IMR-90 (cell line): ENCODE results near the gene WFDC12. TPM values are rescaled to one million over a fixed set of nuclear protein-coding genes. Genes with fewer than 3 reads are reported as not detected.

Experiments used
- ATAC-seq: fragments of 200-7000 bp; cut with Tn5 transposase; 2 replicates; pipeline ENCODE4 v1.9.1; 2020; ENCODE audit warnings: low read depth, mild to moderate bottlenecking, moderate library complexity
- BruUV-seq: library from RNA; stranded (reverse); fragments of 400-500 nt; replicated peaks from 2 replicates; lab custom pipeline; 2021; lab: Mats Ljungman, UMichigan
- CTCF ChIA-PET: fragments of 300-600 bp; formaldehyde crosslinking; extraction: SDS; loops from one replicate; lab custom pipeline; 2021; ENCODE audit warnings: antibody characterized with exemption; lab: Yijun Ruan, JAX
- POLR2A ChIA-PET: fragments of 300-600 bp; sonication (Branson Sonifier 250); formaldehyde crosslinking; loops from one replicate; lab custom pipeline; 2022; ENCODE audit warnings: antibody characterized with exemption; ENCODE audit not compliant: unreplicated experiment; lab: Charles Lee
- DNase-seq: peaks from one replicate; pipeline ENCODE4 v3.0.0; 2013
- H2AFZ ChIP-seq: replicated peaks from 2 replicates; pipeline ENCODE3; 2013; ENCODE audit warnings: low read length, mild to moderate bottlenecking; ENCODE audit not compliant: poor library complexity
- H2AK5ac ChIP-seq: 2 replicates; pipeline ENCODE4 v1.6.1; 2013; ENCODE audit warnings: low read depth, low read length, inconsistent platforms
- H2AK9ac ChIP-seq: replicated peaks from 2 replicates; pipeline ENCODE3; 2013; ENCODE audit warnings: mild to moderate bottlenecking, low read depth, low read length, moderate library complexity; ENCODE audit not compliant: poor library complexity
- H2BK120ac ChIP-seq: 2 replicates; pipeline ENCODE4 v1.6.1; 2013; ENCODE audit warnings: low read depth, low read length, inconsistent platforms
- H2BK15ac ChIP-seq: 3 replicates; pipeline ENCODE4 v1.6.1; 2013; ENCODE audit warnings: low read depth, low read length, inconsistent platforms
- H2BK20ac ChIP-seq: 2 replicates; pipeline ENCODE4 v1.6.1; 2013; ENCODE audit warnings: low read depth, mild to moderate bottlenecking, inconsistent platforms, low read length, moderate library complexity
- H2BK5ac ChIP-seq: 2 replicates; pipeline ENCODE4 v1.6.1; 2013; ENCODE audit warnings: mild to moderate bottlenecking, low read depth, low read length, inconsistent platforms; ENCODE audit not compliant: poor library complexity, severe bottlenecking
- H3K14ac ChIP-seq: replicated peaks from 2 replicates; pipeline ENCODE4 v1.6.1; 2013; ENCODE audit warnings: low read depth, low read length, inconsistent platforms
- H3K18ac ChIP-seq: 2 replicates; pipeline ENCODE4 v1.6.1; 2013; ENCODE audit warnings: low read depth, low read length, control low read depth
- H3K23ac ChIP-seq: 2 replicates; pipeline ENCODE4 v1.6.1; 2013; ENCODE audit warnings: low read depth, low read length, inconsistent platforms
- H3K27ac ChIP-seq: 2 replicates; pipeline ENCODE4 v1.5.1; 2013; ENCODE audit warnings: mild to moderate bottlenecking, control low read depth, low read length; ENCODE audit not compliant: insufficient read depth
- H3K27me3 ChIP-seq: 2 replicates; pipeline ENCODE4 v1.6.1; 2013; ENCODE audit warnings: low read length; ENCODE audit not compliant: control insufficient read depth, insufficient read depth
- H3K36me3 ChIP-seq: 2 replicates; pipeline ENCODE4 v1.6.1; 2013; ENCODE audit warnings: low read length, mixed read lengths; ENCODE audit not compliant: control insufficient read depth, insufficient read depth
- H3K4ac ChIP-seq: 2 replicates; pipeline ENCODE4 v1.6.1; 2013; ENCODE audit warnings: low read depth, low read length, inconsistent platforms
- H3K4me1 ChIP-seq: 2 replicates; pipeline ENCODE4 v1.6.1; 2013; ENCODE audit warnings: low read length, mixed read lengths; ENCODE audit not compliant: control insufficient read depth, insufficient read depth
- H3K4me2 ChIP-seq: 2 replicates; pipeline ENCODE4 v1.6.1; 2013; ENCODE audit warnings: low read depth, mild to moderate bottlenecking, control low read depth, low read length, moderate library complexity
- H3K4me3 ChIP-seq: 2 replicates; pipeline ENCODE4 v1.5.1; 2013; ENCODE audit warnings: low read depth, mild to moderate bottlenecking, control low read depth, low read length, moderate library complexity; ENCODE audit not compliant: insufficient read depth
- H3K56ac ChIP-seq: 2 replicates; pipeline ENCODE4 v1.6.1; 2013; ENCODE audit warnings: low read length, inconsistent platforms; ENCODE audit not compliant: insufficient read depth; ENCODE audit errors: extremely low read depth
- H3K79me1 ChIP-seq, 2 experiments: 2 replicates each; pipeline ENCODE4 v1.6.1; 2013; ENCODE audit warnings: low read length in 2 of 2, inconsistent platforms in 1 of 2, low read depth in 1 of 2
- H3K9ac ChIP-seq: 2 replicates; pipeline ENCODE4 v1.6.1; 2013; ENCODE audit warnings: low read depth, low read length, control low read depth
- H3K9me1 ChIP-seq: 2 replicates; pipeline ENCODE4 v1.6.1; 2013; ENCODE audit warnings: low read length, inconsistent platforms; ENCODE audit not compliant: insufficient read depth
- H3K9me3 ChIP-seq: 2 replicates; pipeline ENCODE4 v1.6.1; 2013; ENCODE audit warnings: low read length; ENCODE audit not compliant: control insufficient read depth, insufficient read depth
- H4K20me1 ChIP-seq: 2 replicates; pipeline ENCODE4 v1.6.1; 2013; ENCODE audit warnings: low read length, inconsistent platforms; ENCODE audit not compliant: insufficient read depth
- H4K5ac ChIP-seq: 2 replicates; pipeline ENCODE4 v1.6.1; 2013; ENCODE audit warnings: mild to moderate bottlenecking, low read depth, low read length, control low read depth
- H4K8ac ChIP-seq, 2 experiments: 2 replicates each; pipeline ENCODE4 v1.6.1; 2013; ENCODE audit warnings: low read depth in 2 of 2, low read length in 2 of 2, control low read depth in 1 of 2, inconsistent platforms in 1 of 2
- H4K91ac ChIP-seq: 2 replicates; pipeline ENCODE4 v1.6.1; 2013; ENCODE audit warnings: low read depth, low read length, inconsistent platforms; ENCODE audit not compliant: insufficient read depth
- CHD1 ChIP-seq: IDR thresholded peaks from 2 replicates; pipeline ENCODE4 v1.6.1; 2012; ENCODE audit warnings: low read depth, low read length, improper control_type of control experiment
- FOS ChIP-seq: fragments of 150-350 bp; IDR thresholded peaks from 2 replicates; pipeline ENCODE4 v1.6.1; 2016; ENCODE audit warnings: low read depth, low read length
- MAFK ChIP-seq: IDR thresholded peaks from 2 replicates; pipeline ENCODE4 v1.6.1; 2012; ENCODE audit warnings: low read depth, low read length, improper control_type of control experiment
- MXI1 ChIP-seq: IDR thresholded peaks from 2 replicates; pipeline ENCODE4 v1.6.1; 2012; ENCODE audit warnings: low read depth, mild to moderate bottlenecking, low read length, moderate library complexity, borderline replicate concordance
- POLR2A ChIP-seq: IDR thresholded peaks from 2 replicates; pipeline ENCODE4 v1.6.1; 2012; ENCODE audit warnings: mild to moderate bottlenecking, low read depth, low read length
- RFX5 ChIP-seq: IDR thresholded peaks from 2 replicates; pipeline ENCODE4 v1.8.0; 2012; ENCODE audit warnings: low read depth, mild to moderate bottlenecking, low read length, moderate library complexity
- SMC3 ChIP-seq: fragments of 150-350 bp; IDR thresholded peaks from 2 replicates; pipeline ENCODE4 v1.6.1; 2016; ENCODE audit warnings: low read depth, mild to moderate bottlenecking, antibody characterized with exemption, low read length, moderate library complexity
- WGBS, 2 experiments: methylation state at CpG; one replicate each; pipeline versions ENCODE4 v1.1.5 to v1.1.7; 2013; ENCODE audit warnings: missing lambda C conversion rate in 2 of 2; ENCODE audit not compliant: insufficient read length in 1 of 2; ENCODE audit errors: extremely low coverage in 2 of 2; 5-methylcytosine and 5-hydroxymethylcytosine counted together
- dilution Hi-C: fragments of 300-500 bp; cut with HindIII; formaldehyde crosslinking; loops from one replicate; pipeline ENCODE4 v1.14.3; 2018; ENCODE audit warnings: low sequenced_read_pairs; ENCODE audit not compliant: unreplicated experiment
- in situ Hi-C: fragments of 300-500 bp; cut with MboI; formaldehyde crosslinking; loops from 3 replicates; pipeline ENCODE4 v1.14.3; 2019; ENCODE audit warnings: low sequenced_read_pairs, inconsistent platforms, mixed read lengths
- intact Hi-C: fragments of 100-400 bp; cut with micrococcal nuclease; formaldehyde crosslinking; loops from 2 replicates; pipeline ENCODE4 v1.10.0; 2022
- polyA plus RNA-seq, 3 experiments: library from polyadenylated mRNA; depleted of rRNA; stranded (reverse); fragments of >200 nt; gene quantifications; 2 replicates each; pipeline ENCODE4 v1.2.3, GENCODE V29; 2012; ENCODE audit warnings: low replicate concordance in 1 of 3
- total RNA-seq: library from RNA; depleted of rRNA; stranded (reverse); fragments of >200 nt; gene quantifications from 2 replicates; pipeline ENCODE4 v1.2.3, GENCODE V29; 2012
- TF ChIP-seq, protein P1 (sequence below): conservative IDR thresholded peaks from 2 replicates; pipeline ENCODE4 v1.5.1; 2012; ENCODE audit warnings: mild to moderate bottlenecking, low read depth, low read length, improper control_type of control experiment
- TF ChIP-seq, protein P2 (sequence below): fragments of 150-350 bp; IDR thresholded peaks from 2 replicates; pipeline ENCODE4 v1.6.1; 2017; ENCODE audit warnings: mild to moderate bottlenecking, antibody characterized with exemption, low read length, low read depth

Gene WFDC12
- total and polyA plus RNA-seq, 2 of the 4 experiments (the other 2 are of a cell fraction) = not detected

DNA sequence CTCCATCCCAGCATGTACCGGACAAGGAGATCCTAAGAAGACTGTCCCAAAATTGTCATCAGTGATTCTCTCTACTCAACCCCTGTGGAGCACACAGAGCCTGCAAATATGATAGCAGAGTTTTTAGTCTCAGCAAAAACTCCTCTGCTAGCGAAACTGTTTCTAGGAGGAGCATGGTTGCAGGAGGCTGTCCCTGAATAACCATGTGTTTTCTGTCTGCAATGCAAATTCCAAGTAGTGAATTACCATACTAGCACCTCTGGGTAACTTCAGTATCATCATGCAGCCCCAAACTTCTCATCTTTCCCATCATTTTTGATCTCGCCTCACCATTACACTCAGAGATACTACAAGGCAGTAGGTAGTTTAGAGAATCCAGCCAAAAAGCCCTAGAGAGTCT, 24.8 kb upstream of the WFDC12 start:
- Histone ChIP-seq H2BK5ac (no peak overlapping the region), H4K8ac (no peak overlapping the region), H3K79me1 (no peaks in the 10 kb centered on the region), H3K23ac (no peak overlapping the region), H3K18ac (no peak overlapping the region), H3K9ac (no peak overlapping the region), H3K4me2 (no peak overlapping the region), H3K36me3 (no peaks in the 10 kb centered on the region), H3K27ac (no peak overlapping the region), H3K56ac (no peak overlapping the region), H2BK15ac (no peak overlapping the region), H4K91ac (no peak overlapping the region), H2BK120ac (no peak overlapping the region), H3K14ac (no peak overlapping the region), H3K27me3 (peaks cover 9% of the 10 kb centered on the region), H3K4me3 (no peak overlapping the region), H3K9me3 (no peaks in the 10 kb centered on the region), H2BK20ac (no peak overlapping the region), H3K9me1 (no peaks in the 10 kb centered on the region), H3K4me1 (no peaks in the 10 kb centered on the region), H2AK5ac (no peak overlapping the region), H4K5ac (no peak overlapping the region), H3K4ac (no peak overlapping the region), H4K20me1 (no peaks in the 10 kb centered on the region), H2AFZ (no peak overlapping the region), H2AK9ac (no peak overlapping the region)
- POLR2A ChIA-PET = no interaction called here
- dilution Hi-C loops = no loop called here
- in situ Hi-C loops = no loop called here
- CTCF ChIA-PET = no interaction called here
- DNase-seq = no peak
- BruUV-seq = no TSS peak
- intact Hi-C loops = no loop called here
- WGBS, 2 experiments = no CpG with 5 or more reads among the region's 3 CpGs
- TF ChIP-seq SMC3 = no peak
- no peak for TF ChIP-seq MAFK
- TF ChIP-seq FOS = no peak
- no peak for TF ChIP-seq MXI1
- TF ChIP-seq POLR2A = no peak
- no peak for TF ChIP-seq CHD1
- no peak for TF ChIP-seq RFX5
- TF ChIP-seq, protein P1, sequence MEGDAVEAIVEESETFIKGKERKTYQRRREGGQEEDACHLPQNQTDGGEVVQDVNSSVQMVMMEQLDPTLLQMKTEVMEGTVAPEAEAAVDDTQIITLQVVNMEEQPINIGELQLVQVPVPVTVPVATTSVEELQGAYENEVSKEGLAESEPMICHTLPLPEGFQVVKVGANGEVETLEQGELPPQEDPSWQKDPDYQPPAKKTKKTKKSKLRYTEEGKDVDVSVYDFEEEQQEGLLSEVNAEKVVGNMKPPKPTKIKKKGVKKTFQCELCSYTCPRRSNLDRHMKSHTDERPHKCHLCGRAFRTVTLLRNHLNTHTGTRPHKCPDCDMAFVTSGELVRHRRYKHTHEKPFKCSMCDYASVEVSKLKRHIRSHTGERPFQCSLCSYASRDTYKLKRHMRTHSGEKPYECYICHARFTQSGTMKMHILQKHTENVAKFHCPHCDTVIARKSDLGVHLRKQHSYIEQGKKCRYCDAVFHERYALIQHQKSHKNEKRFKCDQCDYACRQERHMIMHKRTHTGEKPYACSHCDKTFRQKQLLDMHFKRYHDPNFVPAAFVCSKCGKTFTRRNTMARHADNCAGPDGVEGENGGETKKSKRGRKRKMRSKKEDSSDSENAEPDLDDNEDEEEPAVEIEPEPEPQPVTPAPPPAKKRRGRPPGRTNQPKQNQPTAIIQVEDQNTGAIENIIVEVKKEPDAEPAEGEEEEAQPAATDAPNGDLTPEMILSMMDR = no peak
- TF ChIP-seq, protein P2, sequence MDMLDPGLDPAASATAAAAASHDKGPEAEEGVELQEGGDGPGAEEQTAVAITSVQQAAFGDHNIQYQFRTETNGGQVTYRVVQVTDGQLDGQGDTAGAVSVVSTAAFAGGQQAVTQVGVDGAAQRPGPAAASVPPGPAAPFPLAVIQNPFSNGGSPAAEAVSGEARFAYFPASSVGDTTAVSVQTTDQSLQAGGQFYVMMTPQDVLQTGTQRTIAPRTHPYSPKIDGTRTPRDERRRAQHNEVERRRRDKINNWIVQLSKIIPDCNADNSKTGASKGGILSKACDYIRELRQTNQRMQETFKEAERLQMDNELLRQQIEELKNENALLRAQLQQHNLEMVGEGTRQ = no peak
- ATAC-seq = no peak
